ENCODE measurements around the gene PFKL. TPM values are rescaled to one million over a fixed set of nuclear protein-coding genes. Genes with fewer than 3 reads are reported as not detected.
A peak's percentile ranks its signal among the peaks of the same experiment; 100 is the strongest.

The PFKL gene
- total and polyA plus RNA-seq, 2 of the 8 experiments (the other 6 are each of a cell fraction or from before 2014, with no cell fraction given), result 80.2 to 82.3 TPM

GRCh38 chr21:44350773-44351481, 51.1 kb downstream of the PFKL start:
- Histone ChIP-seq H2AK5ac (ENCODE audit: low read depth, low read length) (no peak overlapping the region), H3K18ac (ENCODE audit: extremely low read depth, low read length) (no peak overlapping the region), H4K20me1 (replicated peaks in 1 of 2; ENCODE audit: control insufficient read depth in 1 of 2, insufficient read depth in 2 of 2, low read length in 2 of 2) (no peaks in the 10 kb centered on the region), H3K4me1 (replicated peaks in 1 of 4; ENCODE audit: control insufficient read depth in 3 of 4, insufficient read depth in 4 of 4, low read length in 3 of 4) (peaks cover 0 to 5% (median under 1%) of the 10 kb centered on the region in 4 experiments; a peak in 2 of 7 replicates), H4K8ac (ENCODE audit: extremely low read depth, insufficient read depth, low read length) (peak overlapping the region; percentile 82; the same call in 1 of the 2 replicates), H3K4me2 (ENCODE audit: insufficient read depth in 1 of 2, low read depth in 2 of 2, low read length in 2 of 2) (peak overlapping the region; percentile 21 to 75), H2BK120ac (replicated peaks; ENCODE audit: low read depth, low read length) (no peak overlapping the region), H2BK20ac (ENCODE audit: low read length) (no peak overlapping the region), H3K79me1 (ENCODE audit: low read depth, low read length) (no peaks in the 10 kb centered on the region), H3K14ac (ENCODE audit: insufficient read length) (no peak overlapping the region), H3K27me3 (replicated peaks in 1 of 4; ENCODE audit: control insufficient read depth in 3 of 4, extremely low read depth in 1 of 4, insufficient read depth in 3 of 4, low read length in 3 of 4) (peaks cover 17 to 40% (median 28%) of the 10 kb centered on the region in 4 experiments; a peak in 6 of 7 replicates), H3K79me2 (ENCODE audit: control insufficient read depth in 1 of 2, insufficient read depth in 2 of 2, low read length in 2 of 2) (no peaks in the 10 kb centered on the region), H3K9me3 (ENCODE audit: insufficient read depth in 2 of 2, low read depth in 1 of 2, low read length in 1 of 2) (no peaks in the 10 kb centered on the region), H3K56ac (replicated peaks; ENCODE audit: insufficient read length, low read depth, low read length) (no peak overlapping the region), H2BK12ac (ENCODE audit: low read depth, low read length) (peak overlapping the region; percentile 50; the same call in 1 of the 2 replicates), H3K4me3 (ENCODE audit: extremely low read depth in 1 of 4, insufficient read depth in 2 of 4, low read depth in 3 of 4, low read length in 4 of 4) (peak overlapping the region in 2 of 4 experiments; percentile 12 to 51; a peak in 3 of 8 replicates), H2BK5ac (ENCODE audit: low read depth, low read length) (no peak overlapping the region), H2BK15ac (ENCODE audit: low read length) (no peak overlapping the region), H4K5ac (ENCODE audit: insufficient read length, low read depth, low read length) (no peak overlapping the region), H3K23me2 (ENCODE audit: low read depth, low read length) (no peaks in the 10 kb centered on the region; the same call in 1 of the 2 replicates), H3K23ac (ENCODE audit: insufficient read length) (no peak overlapping the region), H4K91ac (replicated peaks; ENCODE audit: insufficient read length, low read length) (no peak overlapping the region), H3K27ac (ENCODE audit: low read depth, low read length) (no peak overlapping the region), H3K4ac (replicated peaks; ENCODE audit: insufficient read length, low read depth, low read length) (peak overlapping the region; percentile 53), H2AFZ (ENCODE audit: low read length) (peak overlapping the region; percentile 67; the same call in 1 of the 2 replicates), H3K9ac (replicated peaks in 1 of 4; ENCODE audit: extremely low read depth in 1 of 4, low read depth in 3 of 4, low read length in 3 of 4) (no peak overlapping the region), H3K36me3 (ENCODE audit: control insufficient read depth in 2 of 4, insufficient read depth in 4 of 4, low read length in 3 of 4) (no peaks in the 10 kb centered on the region)
- TF ChIP-seq RAD21 (IDR thresholded peaks at IDR 0.05 in 1 of 2, conservative IDR thresholded peaks at IDR 0.05 in 1 of 2; ENCODE audit: low read depth in 2 of 2, low read length in 2 of 2) (peak; percentile 25 to 37; a peak in 3 of 4 replicates), POLR2AphosphoS5 (IDR thresholded peaks at IDR 0.05; ENCODE audit: low read depth, low read length) (no peak), GABPA (IDR thresholded peaks at IDR 0.05; ENCODE audit: borderline replicate concordance, insufficient read depth, low read length) (0 out of 2 replicates have a peak, but pooled peaks have one; percentile 32), ASH2L (IDR thresholded peaks at IDR 0.05; ENCODE audit: low read length) (no peak), CTCF (IDR thresholded peaks at IDR 0.05; ENCODE audit: control extremely low read depth in 1 of 3, insufficient read depth in 1 of 3, low read depth in 1 of 3, low read length in 3 of 3) (peak in 2 of 3 experiments; percentile 8 to 14; a peak in 2 of 4 replicates), CEBPB (IDR thresholded peaks at IDR 0.05; ENCODE audit: low read depth, low read length) (no peak), SUZ12 (IDR thresholded peaks at IDR 0.05; ENCODE audit: low read length) (no peak; the same call in 1 of the 2 replicates)
- FAIRE-seq (no peak), DNase-seq (ENCODE audit: low read depth in 1 of 2, low spot score in 2 of 2) (no peak)
- WGBS, 2 experiments (ENCODE audit: extremely low coverage in 1 of 2, insufficient coverage in 1 of 2, insufficient read length in 1 of 2, insufficient replicate concordance in 2 of 2, low coverage in 1 of 2, low lambda C conversion rate in 2 of 2, missing lambda C conversion rate in 1 of 2), result 60% methylated on average over 17 of the region's 42 CpGs; no CpG with 5 or more reads in 1 of the 2 experiments
- ChIA-PET POLR2A (ENCODE audit: partially characterized antibody) (no interaction called here), CTCF (ENCODE audit: partially characterized antibody) (interaction anchor here (0.6 to 3.3 kb wide), 6 partner anchors 8 to 185 kb away, joined by 3 to 11 read pairs (median 4); no protein-coding TSS in a partner anchor)

Data from H1 (cell line).